ENCODE data around the gene NELFCD.

GRCh38 chr20:58975353-58975752, 5.7 kb upstream of the NELFCD start:
- TF ChIP-seq, protein P1, sequence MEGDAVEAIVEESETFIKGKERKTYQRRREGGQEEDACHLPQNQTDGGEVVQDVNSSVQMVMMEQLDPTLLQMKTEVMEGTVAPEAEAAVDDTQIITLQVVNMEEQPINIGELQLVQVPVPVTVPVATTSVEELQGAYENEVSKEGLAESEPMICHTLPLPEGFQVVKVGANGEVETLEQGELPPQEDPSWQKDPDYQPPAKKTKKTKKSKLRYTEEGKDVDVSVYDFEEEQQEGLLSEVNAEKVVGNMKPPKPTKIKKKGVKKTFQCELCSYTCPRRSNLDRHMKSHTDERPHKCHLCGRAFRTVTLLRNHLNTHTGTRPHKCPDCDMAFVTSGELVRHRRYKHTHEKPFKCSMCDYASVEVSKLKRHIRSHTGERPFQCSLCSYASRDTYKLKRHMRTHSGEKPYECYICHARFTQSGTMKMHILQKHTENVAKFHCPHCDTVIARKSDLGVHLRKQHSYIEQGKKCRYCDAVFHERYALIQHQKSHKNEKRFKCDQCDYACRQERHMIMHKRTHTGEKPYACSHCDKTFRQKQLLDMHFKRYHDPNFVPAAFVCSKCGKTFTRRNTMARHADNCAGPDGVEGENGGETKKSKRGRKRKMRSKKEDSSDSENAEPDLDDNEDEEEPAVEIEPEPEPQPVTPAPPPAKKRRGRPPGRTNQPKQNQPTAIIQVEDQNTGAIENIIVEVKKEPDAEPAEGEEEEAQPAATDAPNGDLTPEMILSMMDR (conservative IDR thresholded peaks at IDR 0.05 in 1 of 2, IDR thresholded peaks at IDR 0.05 in 1 of 2; ENCODE audit: extremely low read depth in 1 of 2, insufficient read depth in 1 of 2, low read depth in 1 of 2, low read length in 2 of 2) = no peak
- no peak for TF ChIP-seq EZH2 (IDR thresholded peaks at IDR 0.05; ENCODE audit: borderline replicate concordance, low read length)
